GM21360 (cell line): ENCODE results near the gene LRRC26.

Experiments
- ATAC-seq: cut with Tn5 transposase; IDR thresholded peaks from one replicate; pipeline ENCODE4 v1.9.1; 2021; ENCODE audit warnings: mild to moderate bottlenecking, moderate library complexity; ENCODE audit not compliant: unreplicated experiment

The LRRC26 gene

GRCh38 chr9:137168904-137169856 lies 671 bp downstream of the LRRC26 start:
- no peak for ATAC-seq

- ATAC-seq: no peak
These were observed 1.3 kb downstream of the LRRC26 start for GRCh38 chr9:137168573-137168903.

GRCh38 chr9:137167747-137168572 lies 1.9 kb downstream of the LRRC26 start:
- ATAC-seq: no peak

DNA sequence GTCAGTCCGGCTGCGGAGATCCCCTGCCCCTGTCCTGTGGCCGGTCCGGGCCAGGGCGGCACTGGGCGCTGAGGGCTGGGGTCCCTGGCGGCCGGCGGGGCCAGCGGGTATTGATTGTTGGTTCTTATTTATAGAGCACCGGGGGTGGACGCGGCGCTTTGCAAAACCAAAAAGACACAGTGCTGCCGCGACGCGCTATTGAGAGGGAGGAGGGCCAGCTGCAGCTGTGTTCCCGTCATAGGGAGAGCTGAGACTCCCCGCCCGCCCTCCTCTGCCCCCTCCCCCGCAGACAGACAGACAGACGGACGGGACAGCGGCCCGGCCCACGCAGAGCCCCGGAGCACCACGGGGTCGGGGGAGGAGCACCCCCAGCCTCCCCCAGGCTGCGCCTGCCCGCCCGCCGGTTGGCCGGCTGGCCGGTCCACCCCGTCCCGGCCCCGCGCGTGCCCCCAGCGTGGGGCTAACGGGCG lies 2.5 kb downstream of the LRRC26 start:
- no peak for ATAC-seq

DNA sequence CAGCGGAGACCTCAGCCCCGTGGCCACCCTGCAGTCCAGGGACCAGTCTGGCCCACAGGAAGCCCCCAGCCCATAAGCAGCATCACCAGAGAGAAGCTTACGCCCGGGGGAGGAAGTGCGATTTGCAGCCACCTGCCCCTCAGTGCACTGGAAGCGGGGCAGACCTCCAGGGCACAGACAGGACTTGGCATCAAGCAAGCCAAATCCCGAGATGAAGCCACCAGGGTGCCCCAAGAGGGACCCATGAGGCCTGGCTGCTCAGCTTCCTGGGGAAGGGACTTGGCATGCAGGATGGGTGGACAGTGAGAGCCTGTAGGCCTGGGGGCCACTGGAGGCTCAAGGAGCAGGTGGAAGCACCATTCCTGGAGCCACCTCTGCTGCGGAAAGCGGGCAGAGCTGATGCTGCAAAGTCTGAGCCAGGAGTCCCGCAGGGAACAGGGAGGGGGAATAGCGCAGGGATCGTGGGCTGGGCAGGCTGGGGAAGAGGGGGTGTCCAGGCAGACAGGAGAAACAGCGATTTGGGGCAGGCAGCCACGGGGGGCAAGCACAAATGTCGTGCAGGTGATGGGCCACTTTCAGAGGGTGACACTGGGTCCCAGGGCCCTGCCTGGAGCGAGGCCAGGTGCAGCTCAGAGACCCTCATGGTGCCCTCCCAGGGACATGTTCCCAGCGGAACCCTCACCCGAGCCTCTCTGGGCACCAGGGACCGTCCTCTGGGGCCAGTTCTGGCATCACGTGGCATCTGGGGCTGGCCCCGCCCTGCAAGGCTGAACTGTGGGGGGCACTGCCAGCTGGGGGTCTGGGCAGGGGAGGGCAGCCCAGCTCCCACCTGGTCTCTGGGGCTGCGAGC lies 3.2 kb downstream of the LRRC26 start:
- no peak for ATAC-seq

GRCh38 chr9:137165250-137165836 lies 4.5 kb downstream of the LRRC26 start:
- no peak for ATAC-seq

GRCh38 chr9:137164370-137165249 lies 5.2 kb downstream of the LRRC26 start:
- ATAC-seq: no peak

DNA sequence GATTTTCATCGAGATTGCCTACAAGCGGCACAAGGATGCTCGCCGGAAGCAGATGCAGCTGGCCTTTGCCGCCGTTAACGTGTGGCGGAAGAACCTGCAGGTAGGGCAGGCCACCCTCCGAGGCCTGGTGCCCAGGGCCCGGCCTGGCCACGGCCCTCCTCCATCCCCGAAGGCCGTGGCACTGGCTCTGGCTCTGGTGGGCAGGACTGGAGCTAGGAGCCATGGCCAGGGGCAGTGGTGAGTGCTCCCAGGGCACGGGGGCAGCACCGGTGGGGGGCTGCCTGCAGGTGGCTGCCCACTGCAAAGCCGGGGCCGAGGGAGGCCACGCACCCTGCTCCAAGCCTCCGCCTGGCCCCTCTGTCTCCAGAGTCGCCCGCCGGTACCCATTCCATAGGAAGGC lies 6.0 kb downstream of the LRRC26 start:
- ATAC-seq: no peak

- ATAC-seq: no peak
These were observed 6.5 kb downstream of the LRRC26 start for GRCh38 chr9:137163365-137163715.

DNA sequence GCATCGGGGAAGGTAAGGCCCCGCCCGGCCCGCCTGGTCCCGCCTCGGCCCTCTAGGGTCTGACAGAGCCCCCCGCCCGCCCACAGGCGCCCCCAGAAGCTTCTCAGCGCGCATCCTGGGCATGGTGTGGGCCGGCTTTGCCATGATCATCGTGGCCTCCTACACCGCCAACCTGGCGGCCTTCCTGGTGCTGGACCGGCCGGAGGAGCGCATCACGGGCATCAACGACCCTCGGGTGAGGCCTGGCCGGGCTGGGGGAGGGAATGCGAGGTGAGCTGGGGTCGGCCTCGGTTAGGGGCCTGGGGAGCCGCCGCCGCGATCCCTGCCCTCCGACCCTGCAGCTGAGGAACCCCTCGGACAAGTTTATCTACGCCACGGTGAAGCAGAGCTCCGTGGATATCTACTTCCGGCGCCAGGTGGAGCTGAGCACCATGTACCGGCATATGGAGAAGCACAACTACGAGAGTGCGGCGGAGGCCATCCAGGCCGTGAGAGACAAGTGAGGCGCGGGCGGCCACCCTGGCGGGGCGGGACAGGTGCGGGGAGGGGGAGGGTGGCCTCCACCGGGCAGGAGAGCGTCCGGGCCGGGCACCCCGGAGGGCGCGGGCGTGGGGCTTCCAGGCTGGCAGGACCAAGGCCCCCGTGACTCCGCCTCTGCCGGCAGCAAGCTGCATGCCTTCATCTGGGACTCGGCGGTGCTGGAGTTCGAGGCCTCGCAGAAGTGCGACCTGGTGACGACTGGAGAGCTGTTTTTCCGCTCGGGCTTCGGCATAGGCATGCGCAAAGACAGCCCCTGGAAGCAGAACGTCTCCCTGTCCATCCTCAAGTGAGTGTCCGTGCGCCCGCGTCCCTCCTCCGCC lies 7.1 kb downstream of the LRRC26 start:
- no peak for ATAC-seq

- ATAC-seq: no peak
These were observed 8.0 kb downstream of the LRRC26 start for GRCh38 chr9:137161558-137162486.

- no peak for ATAC-seq
These were observed 8.9 kb downstream of the LRRC26 start for GRCh38 chr9:137160716-137161557.

DNA sequence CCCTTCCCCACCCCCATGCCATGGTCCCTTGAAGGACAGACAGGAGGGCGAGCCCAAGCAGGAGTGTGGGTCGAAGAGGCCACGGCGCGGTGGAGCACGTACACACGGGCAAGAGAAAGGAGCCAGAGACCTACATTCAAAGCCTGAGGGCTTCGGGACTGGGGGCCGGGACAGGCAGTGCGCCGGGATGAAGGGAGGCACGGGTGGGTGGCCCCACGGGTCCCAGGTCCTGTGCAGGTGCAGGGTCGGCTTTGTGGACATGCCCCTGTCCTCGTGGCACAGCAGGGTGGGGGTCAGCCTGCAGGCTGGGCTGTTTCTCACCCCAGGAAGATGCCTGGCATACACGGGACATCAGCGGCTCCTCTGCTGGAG lies 9.8 kb downstream of the LRRC26 start:
- ATAC-seq: no peak

DNA sequence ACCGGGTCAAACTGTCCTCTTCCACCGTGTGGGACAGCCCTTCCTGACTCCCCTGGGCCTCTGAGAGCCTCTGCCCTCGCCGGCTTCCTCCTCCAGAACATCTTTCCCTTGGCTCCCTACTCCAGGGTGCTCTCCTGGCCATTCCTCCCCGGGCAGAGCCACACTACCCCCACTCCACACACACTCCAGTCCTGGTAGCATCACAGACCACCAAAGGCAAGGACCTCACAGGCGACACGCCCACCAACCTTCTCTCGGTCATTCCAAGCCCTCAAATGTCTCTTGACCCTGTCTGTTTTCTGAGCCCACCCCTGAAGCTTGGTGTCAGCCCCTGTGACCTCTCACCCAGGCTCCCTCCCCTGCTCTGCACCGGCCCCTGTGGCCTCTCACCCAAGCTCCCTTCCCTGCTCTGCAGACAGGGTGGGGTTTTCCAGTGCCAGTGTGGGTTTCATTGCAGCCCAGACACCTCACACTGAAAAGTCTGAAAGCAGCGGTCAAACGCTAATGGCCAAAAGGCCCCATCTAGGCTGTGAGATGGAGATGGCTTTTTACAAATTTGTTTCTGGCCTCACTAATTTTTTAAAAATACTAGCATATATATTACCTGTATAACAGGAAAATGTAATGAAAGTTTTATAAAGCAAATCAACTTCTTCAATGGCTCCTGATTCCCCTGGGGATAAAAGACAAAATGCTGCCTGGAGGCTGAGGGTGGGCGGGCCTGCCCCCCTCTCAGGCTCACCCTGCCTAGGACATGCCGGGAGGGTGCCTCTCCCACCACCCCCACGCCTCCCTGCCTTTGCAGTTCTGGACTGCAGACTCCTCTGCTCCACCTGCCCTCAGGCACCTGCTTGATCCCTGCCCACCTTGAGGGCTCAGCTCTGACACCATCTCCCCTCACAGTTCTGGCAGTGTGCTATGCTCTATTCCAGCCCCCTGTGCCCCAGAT lies 10.5 kb downstream of the LRRC26 start:
- no peak for ATAC-seq

DNA sequence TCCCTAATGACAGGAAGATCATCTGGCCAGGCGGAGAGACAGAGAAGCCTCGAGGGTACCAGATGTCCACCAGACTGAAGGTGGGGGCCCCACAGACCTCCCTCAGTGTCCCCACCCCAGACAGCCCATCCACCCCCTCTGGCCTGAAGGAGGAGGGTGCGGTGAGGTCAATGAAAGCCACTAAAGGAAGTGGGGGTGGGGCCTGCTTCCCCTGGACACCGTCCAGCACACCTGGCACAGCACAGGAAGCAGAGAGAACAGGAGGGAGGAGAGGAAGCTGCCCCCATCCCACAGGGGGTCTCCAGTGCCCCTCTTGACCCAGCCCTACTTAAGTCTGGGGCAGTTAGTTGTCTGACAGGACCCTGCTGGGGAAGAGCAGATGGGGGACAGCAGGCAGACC lies 11.2 kb downstream of the LRRC26 start:
- no peak for ATAC-seq
